Raji (cell line): ENCODE data around the gene EFHD1.

Source experiments
- POLR2A ChIP-seq: IDR thresholded peaks from 2 replicates; pipeline ENCODE4 v1.6.1; 2011; ENCODE audit warnings: low read depth, low read length, control low read depth; ENCODE audit not compliant: insufficient read depth

EFHD1 gene

DNA sequence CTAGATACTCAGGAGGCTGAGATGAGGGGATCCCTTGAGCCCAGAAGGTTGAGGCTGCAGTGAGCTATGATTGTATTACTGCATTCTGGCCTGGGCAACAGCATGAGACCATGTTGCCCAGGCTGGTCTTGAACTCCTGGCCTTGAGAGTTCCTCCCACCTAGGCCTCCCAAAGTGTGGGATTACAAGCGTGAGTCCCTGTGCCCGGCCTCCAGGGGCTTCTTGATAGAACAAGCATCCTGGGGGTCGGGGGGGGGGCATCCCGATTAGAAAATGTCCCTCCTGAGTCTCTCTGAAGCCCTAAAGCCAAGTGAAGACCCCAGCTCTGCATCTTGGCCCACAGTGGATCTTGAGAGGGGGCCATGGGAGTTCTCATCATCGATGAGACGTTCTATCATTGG, 22.3 kb upstream of the EFHD1 start:
- no peak for TF ChIP-seq POLR2A

- no peak for TF ChIP-seq POLR2A
These were observed 21.7 kb upstream of the EFHD1 start for GRCh38 chr2:232611559-232612218.

DNA sequence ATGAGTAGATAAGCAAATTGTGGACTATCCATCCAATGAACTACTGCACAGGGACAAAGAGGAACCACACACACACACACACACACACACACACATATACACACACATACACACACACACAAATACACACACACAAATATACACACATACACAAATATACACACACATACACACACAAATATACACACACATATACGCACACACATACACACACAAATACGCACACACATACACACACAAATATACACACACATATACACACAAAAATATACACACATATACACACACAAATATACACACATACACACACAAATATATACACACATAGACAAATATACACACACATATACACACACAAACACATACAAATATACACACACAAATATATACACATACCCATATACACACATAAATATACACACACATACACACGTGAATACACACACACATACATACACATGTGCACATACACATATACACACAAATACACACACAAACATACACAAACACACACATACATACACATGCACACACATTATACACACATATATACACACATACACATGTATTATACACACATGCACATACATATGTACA, 19.8 kb upstream of the EFHD1 start:
- TF ChIP-seq POLR2A, result no peak

- TF ChIP-seq POLR2A, result no peak
These were observed 18.1 kb upstream of the EFHD1 start for GRCh38 chr2:232615339-232615738.

DNA sequence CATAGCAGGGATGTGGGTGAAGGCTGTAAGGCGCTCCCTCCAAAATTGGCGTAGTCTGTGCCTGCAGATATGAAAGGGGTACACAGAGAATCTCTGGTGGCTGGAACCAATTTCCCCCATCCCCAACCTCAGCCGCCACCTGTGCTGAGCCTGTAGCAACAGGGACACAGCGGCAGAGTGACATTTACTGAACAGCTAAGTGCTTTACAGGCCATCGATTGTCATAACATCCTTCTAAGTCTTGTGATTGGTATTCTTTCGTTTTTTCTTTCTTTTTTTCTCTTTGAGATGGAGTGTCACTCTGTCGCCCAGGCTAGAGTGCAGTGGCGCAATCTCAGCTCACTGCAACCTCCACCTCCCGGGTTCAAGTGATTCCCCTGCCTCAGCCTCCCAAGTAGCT, 12.2 kb upstream of the EFHD1 start:
- no peak for TF ChIP-seq POLR2A

DNA sequence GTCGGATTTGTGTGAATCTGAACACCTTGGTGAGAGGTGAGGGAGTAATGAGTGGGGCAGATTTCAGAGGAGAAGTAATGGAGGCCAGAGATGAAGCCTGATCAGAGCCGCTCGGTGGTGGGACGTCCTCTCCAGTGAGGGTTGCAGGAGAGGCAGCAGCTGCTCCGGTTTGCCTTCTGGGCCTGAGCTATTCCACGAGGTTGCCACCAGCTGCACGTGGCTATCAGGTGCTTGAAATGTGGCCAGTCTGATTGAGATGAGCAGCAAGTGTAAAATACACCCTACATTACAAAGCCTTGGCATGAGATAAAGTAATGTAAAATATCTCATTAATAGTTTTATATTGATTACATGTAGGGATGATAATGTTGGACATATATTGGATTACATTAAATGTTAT, 10.8 kb upstream of the EFHD1 start:
- TF ChIP-seq POLR2A, result no peak

GRCh38 chr2:232623768-232624765, 9.3 kb upstream of the EFHD1 start:
- TF ChIP-seq POLR2A, result no peak

DNA sequence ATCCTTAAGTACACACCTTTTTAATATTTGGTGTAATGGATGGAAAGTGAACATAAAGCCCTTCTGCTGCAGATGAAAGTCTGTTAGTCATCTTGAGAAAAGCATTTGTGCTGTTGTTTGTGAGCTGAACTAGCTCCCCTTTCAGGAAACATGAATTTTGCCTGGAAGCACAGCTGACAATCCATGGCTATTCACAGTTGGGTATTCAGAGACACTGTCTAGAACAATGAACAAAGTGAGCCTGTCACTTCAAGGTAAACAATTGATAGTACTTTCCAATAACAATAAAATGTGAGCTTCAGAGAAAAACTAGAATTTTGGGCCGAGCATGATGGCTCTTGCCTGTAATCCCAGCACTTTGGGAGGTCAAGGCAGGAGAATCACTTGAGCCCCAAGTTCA, 6.8 kb upstream of the EFHD1 start:
- TF ChIP-seq POLR2A, result no peak

- TF ChIP-seq POLR2A, result no peak
These were observed 4.8 kb upstream of the EFHD1 start for GRCh38 chr2:232628466-232629128.

- TF ChIP-seq POLR2A, result no peak
These were observed 4.3 kb upstream of the EFHD1 start for GRCh38 chr2:232629129-232629475.

- TF ChIP-seq POLR2A, result no peak
These were observed 1.0 kb upstream of the EFHD1 start for GRCh38 chr2:232632229-232632903.

- TF ChIP-seq POLR2A, result no peak
These were observed 446 bp upstream of the EFHD1 start for GRCh38 chr2:232632904-232633412.

GRCh38 chr2:232634206-232635150, 1.1 kb downstream of the EFHD1 start:
- no peak for TF ChIP-seq POLR2A
